ENCODE results near the gene CDV3. TPM values are rescaled to one million over a fixed set of nuclear protein-coding genes. Genes with fewer than 3 reads are reported as not detected.

Gene CDV3
- total RNA-seq, 1 experiment from 2014 or later, result 173 TPM

DNA sequence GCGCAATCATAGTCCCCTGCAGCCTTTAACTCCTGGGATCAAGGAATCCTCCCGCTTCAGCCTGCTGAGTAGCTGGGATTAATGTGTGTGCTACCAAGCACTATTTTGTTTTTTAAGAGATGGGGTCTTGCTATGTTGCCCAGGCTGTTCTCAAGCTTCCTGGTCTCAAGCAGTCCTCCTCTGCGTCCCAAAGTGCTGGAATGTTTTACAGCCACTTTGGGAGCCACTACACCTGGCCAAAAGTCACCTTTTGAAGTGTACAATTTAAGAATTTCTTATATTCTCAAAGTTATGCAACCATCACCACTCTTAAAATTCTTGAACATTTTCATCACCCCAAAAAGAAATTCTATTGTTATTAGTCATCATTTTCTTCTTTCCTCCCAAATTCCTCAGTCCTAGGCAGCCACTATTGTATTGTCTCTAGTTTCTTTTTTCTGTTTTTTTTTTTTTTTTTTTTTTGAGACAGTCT lies 17.8 kb downstream of the CDV3 start:
- DNase-seq, result no peak
- H3K27ac ChIP-seq (ENCODE audit: insufficient read length, low read depth, low read length), result no peak overlapping the region
- no peak overlapping the region for H3K27ac Mint-ChIP-seq
- no peak overlapping the region for H2BK15ac ChIP-seq (ENCODE audit: low read depth, low read length)
- no peaks in the 10 kb centered on the region for H3K9me3 ChIP-seq (ENCODE audit: control insufficient read depth, low read depth, low read length)
- H2BK20ac ChIP-seq (ENCODE audit: low read depth, low read length, poor library complexity, severe bottlenecking), result no peak overlapping the region
- no peaks in the 10 kb centered on the region for H3K79me2 ChIP-seq (ENCODE audit: insufficient read depth, low read length)
- no peaks in the 10 kb centered on the region for H4K20me1 ChIP-seq (ENCODE audit: control insufficient read depth, insufficient read depth, insufficient read length)
- no peak overlapping the region for H3K9ac ChIP-seq (ENCODE audit: extremely low read depth, insufficient read length, low read length)
- TF ChIP-seq, protein P1, sequence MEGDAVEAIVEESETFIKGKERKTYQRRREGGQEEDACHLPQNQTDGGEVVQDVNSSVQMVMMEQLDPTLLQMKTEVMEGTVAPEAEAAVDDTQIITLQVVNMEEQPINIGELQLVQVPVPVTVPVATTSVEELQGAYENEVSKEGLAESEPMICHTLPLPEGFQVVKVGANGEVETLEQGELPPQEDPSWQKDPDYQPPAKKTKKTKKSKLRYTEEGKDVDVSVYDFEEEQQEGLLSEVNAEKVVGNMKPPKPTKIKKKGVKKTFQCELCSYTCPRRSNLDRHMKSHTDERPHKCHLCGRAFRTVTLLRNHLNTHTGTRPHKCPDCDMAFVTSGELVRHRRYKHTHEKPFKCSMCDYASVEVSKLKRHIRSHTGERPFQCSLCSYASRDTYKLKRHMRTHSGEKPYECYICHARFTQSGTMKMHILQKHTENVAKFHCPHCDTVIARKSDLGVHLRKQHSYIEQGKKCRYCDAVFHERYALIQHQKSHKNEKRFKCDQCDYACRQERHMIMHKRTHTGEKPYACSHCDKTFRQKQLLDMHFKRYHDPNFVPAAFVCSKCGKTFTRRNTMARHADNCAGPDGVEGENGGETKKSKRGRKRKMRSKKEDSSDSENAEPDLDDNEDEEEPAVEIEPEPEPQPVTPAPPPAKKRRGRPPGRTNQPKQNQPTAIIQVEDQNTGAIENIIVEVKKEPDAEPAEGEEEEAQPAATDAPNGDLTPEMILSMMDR (conservative IDR thresholded peaks at IDR 0.05), result no peak
- H2BK120ac ChIP-seq (ENCODE audit: low read depth, low read length, poor library complexity, severe bottlenecking), result no peak overlapping the region
- no peak overlapping the region for H2AFZ ChIP-seq (ENCODE audit: low read length)
- no peak overlapping the region for H3K4me2 ChIP-seq (ENCODE audit: insufficient read depth, insufficient read length, low read length)
- no peak overlapping the region for H3K4ac ChIP-seq (ENCODE audit: low read depth, low read length)
- H3K4me1 Mint-ChIP-seq, result no peaks in the 10 kb centered on the region
- H4K5ac ChIP-seq (ENCODE audit: insufficient read length, low read depth, low read length), result no peak overlapping the region
- H3K56ac ChIP-seq (ENCODE audit: insufficient read length, low read depth, low read length), result no peak overlapping the region
- H3T11ph ChIP-seq (ENCODE audit: low read length), result no peak overlapping the region
- no peak overlapping the region for H2BK5ac ChIP-seq (ENCODE audit: insufficient read length, low read length)
- WGBS (ENCODE audit: extremely low coverage, insufficient read length, low lambda C conversion rate), result no CpG with 5 or more reads among the region's 3 CpGs
- no peaks in the 10 kb centered on the region for H3K27me3 Mint-ChIP-seq (ENCODE audit: low read depth)
- no peaks in the 10 kb centered on the region for H3K27me3 ChIP-seq (ENCODE audit: insufficient read depth, low read length)
- H3K23ac ChIP-seq (ENCODE audit: insufficient read length, low read depth, low read length), result no peak overlapping the region
- H3K14ac ChIP-seq (ENCODE audit: insufficient read depth, low read length), result no peak overlapping the region
- H3K9me3 Mint-ChIP-seq, result no peaks in the 10 kb centered on the region
- H3K4me1 ChIP-seq (ENCODE audit: insufficient read depth, low read length), result no peaks in the 10 kb centered on the region
- no peaks in the 10 kb centered on the region for H3K79me1 ChIP-seq (ENCODE audit: insufficient read depth, low read depth, low read length, poor library complexity, severe bottlenecking)
- no peak overlapping the region for H3K4me3 Mint-ChIP-seq
- H2BK12ac ChIP-seq (ENCODE audit: insufficient read length, low read depth, low read length), result no peak overlapping the region
- H4K8ac ChIP-seq (replicated peaks; ENCODE audit: insufficient read length, low read depth, low read length), result no peak overlapping the region
- no peak overlapping the region for H2AK5ac ChIP-seq (ENCODE audit: insufficient read length, low read length)
- H4K91ac ChIP-seq (ENCODE audit: insufficient read length, low read depth, low read length), result no peak overlapping the region
- peaks cover 19 to 38% (median 34%) of the 10 kb centered on the region in 3 experiments for H3K36me3 Mint-ChIP-seq (ENCODE audit: insufficient read depth in 1 of 3, low read depth in 3 of 3)
- H3K23me2 ChIP-seq (ENCODE audit: insufficient read length, low read depth, low read length, poor library complexity, severe bottlenecking), result no peaks in the 10 kb centered on the region
- H3K18ac ChIP-seq (ENCODE audit: insufficient read length, low read depth, low read length), result no peak overlapping the region

Data from H9 (cell line).